ENCODE measurements around the gene MDM2. TPM values are rescaled to one million over a fixed set of nuclear protein-coding genes. Genes with fewer than 3 reads are reported as not detected.
"Not testable (repeated sequence)": the region's sequence is repeated elsewhere in the genome, so short reads cannot be mapped to it uniquely, and the experiment has no call there.

Gene MDM2
- total RNA-seq, 1 donor from 2014 or later: 36.0 TPM

DNA sequence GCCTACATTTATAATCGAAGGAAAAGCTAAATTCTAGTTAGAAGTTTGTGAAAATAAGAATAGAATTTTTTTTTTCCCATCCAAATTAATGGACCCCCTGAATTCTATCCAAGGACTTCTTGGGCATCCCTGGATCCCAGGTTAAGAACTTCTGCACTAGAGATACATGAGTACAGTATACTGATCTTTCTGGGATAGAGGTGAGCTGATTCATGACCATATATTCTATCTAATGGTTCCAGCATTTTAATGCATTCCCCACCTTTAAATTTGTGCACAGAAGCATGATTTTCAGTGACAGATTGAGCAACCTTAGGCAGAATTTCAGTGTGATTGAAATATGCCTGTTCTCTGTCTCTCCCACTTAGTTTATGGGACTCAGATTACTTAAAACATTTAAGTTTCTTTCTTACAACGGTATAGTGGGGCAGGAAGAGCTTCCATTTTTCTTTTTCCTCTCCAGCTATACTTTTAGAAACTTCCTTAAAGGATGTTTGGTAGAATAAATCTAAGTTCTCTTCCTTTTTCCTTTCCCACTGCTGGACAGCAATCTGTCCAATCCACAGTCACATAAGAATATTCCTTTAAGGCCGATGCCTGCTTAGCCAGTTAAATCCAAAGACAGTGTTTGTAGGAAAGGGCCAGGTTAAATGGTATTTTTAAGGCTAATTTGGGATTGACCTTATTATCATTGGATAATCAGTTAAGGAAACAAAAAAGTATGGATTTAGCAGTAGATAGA, 6.7 kb downstream of the MDM2 start:
- H3K27me3 ChIP-seq (ENCODE audit: low read depth): no peaks in the 10 kb centered on the region
- no peaks in the 10 kb centered on the region for H3K9me3 ChIP-seq (replicated peaks)
- no peak overlapping the region for H3K27ac ChIP-seq (replicated peaks)
- peaks cover 65% of the 10 kb centered on the region for H3K4me1 ChIP-seq
- no peak for DNase-seq
- H3K4me3 ChIP-seq: no peak overlapping the region
- TF ChIP-seq, protein P1, sequence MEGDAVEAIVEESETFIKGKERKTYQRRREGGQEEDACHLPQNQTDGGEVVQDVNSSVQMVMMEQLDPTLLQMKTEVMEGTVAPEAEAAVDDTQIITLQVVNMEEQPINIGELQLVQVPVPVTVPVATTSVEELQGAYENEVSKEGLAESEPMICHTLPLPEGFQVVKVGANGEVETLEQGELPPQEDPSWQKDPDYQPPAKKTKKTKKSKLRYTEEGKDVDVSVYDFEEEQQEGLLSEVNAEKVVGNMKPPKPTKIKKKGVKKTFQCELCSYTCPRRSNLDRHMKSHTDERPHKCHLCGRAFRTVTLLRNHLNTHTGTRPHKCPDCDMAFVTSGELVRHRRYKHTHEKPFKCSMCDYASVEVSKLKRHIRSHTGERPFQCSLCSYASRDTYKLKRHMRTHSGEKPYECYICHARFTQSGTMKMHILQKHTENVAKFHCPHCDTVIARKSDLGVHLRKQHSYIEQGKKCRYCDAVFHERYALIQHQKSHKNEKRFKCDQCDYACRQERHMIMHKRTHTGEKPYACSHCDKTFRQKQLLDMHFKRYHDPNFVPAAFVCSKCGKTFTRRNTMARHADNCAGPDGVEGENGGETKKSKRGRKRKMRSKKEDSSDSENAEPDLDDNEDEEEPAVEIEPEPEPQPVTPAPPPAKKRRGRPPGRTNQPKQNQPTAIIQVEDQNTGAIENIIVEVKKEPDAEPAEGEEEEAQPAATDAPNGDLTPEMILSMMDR (IDR thresholded peaks at IDR 0.05; ENCODE audit: borderline replicate concordance): no peak
- H3K36me3 ChIP-seq: peaks cover 91% of the 10 kb centered on the region
- intact Hi-C loops (cut with micrococcal nuclease): no loop called here

DNA sequence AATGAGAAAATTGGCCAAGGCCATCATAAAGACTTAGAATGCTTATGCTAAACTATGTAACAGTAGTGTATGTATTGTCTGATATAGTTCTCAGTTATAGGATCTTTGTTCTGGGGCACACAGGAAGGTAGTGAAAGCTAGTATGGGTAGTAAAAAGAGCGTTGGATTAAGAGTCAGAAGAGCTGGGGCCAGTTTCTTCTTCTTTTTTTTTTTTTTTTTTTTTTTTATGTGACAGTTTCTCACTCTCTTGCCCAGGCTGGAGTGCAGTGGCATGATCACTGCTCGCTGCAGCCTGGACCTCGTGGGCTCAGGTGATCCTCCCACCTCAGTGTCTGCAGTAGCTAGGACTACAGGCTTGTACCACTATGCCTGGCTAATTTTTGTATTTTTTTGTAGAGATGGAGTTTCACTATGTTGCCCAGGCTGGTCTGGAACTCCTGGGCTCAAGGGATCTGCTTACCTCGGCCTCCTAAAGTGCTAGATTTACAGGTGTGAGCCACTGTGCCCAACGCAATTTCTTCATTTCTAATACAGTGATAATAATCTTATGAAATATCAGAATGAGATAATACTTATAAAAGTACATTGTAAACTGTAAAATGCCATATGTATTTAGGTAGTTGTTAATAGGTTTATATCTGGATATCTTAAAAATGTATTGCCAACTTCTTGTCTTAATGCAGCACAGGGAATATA, 7.4 kb downstream of the MDM2 start:
- DNase-seq: no peak
- TF ChIP-seq, protein P1 (IDR thresholded peaks at IDR 0.05; ENCODE audit: borderline replicate concordance): no peak
- H3K4me3 ChIP-seq: no peak overlapping the region
- H3K27ac ChIP-seq (replicated peaks): no peak overlapping the region
- peaks cover 58% of the 10 kb centered on the region for H3K4me1 ChIP-seq
- peaks cover 91% of the 10 kb centered on the region for H3K36me3 ChIP-seq
- no peaks in the 10 kb centered on the region for H3K27me3 ChIP-seq (ENCODE audit: low read depth)
- H3K9me3 ChIP-seq (replicated peaks): no peaks in the 10 kb centered on the region
- intact Hi-C loops (cut with micrococcal nuclease): no loop called here

DNA sequence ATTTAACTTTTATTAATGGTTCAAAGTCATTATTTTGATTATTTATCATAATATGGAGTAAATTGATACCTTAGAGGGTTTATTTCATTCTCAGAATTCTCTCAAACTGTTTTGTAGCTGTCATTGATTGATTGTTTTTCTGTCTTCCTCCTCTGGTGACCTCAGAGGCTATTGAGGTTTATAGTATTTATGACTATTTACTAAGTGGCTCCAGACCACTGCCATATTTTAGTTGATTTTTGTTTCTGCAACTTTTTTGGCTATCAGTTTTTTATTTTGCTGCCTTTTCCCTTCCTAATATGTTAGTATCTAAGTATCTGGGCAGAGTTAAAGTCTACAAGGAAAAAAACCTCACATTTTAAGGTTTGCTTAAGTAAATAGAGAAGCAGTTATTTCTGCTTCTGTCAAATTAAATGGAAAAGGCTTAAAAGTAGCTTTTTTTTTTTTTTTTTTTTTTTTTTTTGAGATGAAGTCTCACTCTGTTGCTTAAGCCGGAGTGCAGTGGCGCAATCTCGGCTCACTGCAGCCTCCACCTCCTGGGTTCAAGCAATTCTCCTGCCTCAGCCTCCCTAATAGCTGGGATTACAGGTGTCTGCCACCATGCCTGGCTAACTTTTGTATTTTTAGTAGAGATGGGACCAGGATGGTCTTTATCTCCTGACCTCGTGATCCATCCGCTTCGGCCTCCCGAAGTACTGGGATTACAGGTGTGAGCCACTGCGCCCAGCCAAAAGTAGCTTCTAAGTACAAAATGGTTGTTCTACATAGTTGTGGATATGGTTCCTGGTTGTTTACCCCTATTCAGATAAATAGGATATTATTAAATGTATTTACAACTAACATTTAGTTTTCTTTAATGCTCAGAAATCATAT, 8.2 kb downstream of the MDM2 start:
- peaks cover 91% of the 10 kb centered on the region for H3K36me3 ChIP-seq
- H3K27ac ChIP-seq (replicated peaks): no peak overlapping the region
- TF ChIP-seq, protein P1 (IDR thresholded peaks at IDR 0.05; ENCODE audit: borderline replicate concordance): no peak
- no peak for DNase-seq
- intact Hi-C loops (cut with micrococcal nuclease): no loop called here
- H3K27me3 ChIP-seq (ENCODE audit: low read depth): no peaks in the 10 kb centered on the region
- no peaks in the 10 kb centered on the region for H3K9me3 ChIP-seq (replicated peaks)
- peaks cover 51% of the 10 kb centered on the region for H3K4me1 ChIP-seq
- H3K4me3 ChIP-seq: no peak overlapping the region

DNA sequence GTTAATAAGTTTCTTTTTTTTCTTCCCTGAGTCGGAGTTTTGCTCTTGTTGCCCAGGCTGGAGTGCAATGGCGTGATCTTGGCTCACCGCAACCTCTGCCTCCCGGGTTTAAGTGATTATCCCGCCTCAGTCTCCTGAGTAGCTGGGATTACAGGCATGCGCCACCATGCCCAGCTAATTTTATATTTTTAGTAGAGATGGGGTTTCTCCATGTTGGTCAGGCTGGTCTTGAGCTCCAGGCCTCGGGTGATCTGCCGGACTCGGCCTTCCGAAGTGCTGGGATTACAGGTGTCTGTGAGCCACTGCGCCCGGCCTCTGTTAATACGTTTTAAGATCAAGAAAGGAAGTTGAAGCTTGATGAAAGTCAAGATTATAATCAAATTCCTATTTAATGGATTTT, 11.5 kb downstream of the MDM2 start:
- H3K36me3 ChIP-seq: peaks cover 96% of the 10 kb centered on the region
- DNase-seq; intact Hi-C loops (cut with micrococcal nuclease): not testable (repeated sequence)

DNA sequence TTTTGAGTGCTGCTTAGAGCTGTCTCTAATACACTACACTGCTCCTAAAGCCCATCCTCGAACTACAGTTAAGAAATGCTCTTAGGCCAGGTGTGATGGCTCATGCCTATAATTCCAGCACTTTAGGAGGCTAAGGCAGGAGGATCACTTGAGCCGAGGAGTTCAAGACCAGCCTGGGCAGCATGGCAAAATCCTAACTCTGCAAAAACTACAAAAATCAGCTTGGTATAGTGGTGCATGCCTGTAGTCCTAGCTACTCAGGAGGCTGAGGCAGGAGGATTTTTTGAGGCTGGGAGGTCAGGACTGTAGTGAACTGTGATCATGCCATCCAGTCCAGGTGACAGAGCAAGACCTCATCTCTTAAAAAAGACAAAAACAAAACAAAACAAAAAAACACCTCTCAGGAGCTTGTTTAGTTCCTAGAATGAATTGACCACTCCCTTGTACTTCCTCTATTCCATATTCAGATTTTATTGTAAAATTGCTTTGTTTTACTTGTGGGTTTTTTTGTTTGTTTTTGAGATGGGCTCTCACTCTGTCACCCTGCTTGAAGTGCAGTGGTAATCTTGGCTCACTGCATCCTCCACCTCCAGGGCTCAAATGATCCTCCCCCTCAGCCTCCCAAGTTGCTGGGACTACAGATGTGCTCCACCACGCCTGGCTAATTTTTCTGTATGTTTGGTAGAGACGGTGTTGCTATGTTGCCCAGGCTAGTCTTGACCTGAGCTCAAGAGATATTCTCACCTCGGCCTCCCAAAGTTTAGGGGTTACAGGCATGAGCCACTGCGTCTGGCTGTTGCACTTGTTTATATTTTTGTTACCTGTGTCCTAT, 13.6 kb downstream of the MDM2 start:
- TF ChIP-seq, protein P1 (IDR thresholded peaks at IDR 0.05; ENCODE audit: borderline replicate concordance): no peak
- Histone ChIP-seq H3K4me1 (peaks cover 26% of the 10 kb centered on the region), H3K9me3 (replicated peaks) (no peaks in the 10 kb centered on the region), H3K27me3 (ENCODE audit: low read depth) (no peaks in the 10 kb centered on the region), H3K4me3 (no peak overlapping the region), H3K27ac (replicated peaks) (no peak overlapping the region), H3K36me3 (peaks cover 96% of the 10 kb centered on the region)
- no peak for DNase-seq
- intact Hi-C loops (cut with micrococcal nuclease): no loop called here

More for the DNA sequence above, 11.5 kb downstream of the MDM2 start:
- not testable (repeated sequence) for H3K27me3 ChIP-seq (ENCODE audit: low read depth); H3K9me3 ChIP-seq (replicated peaks); H3K4me3 ChIP-seq; H3K27ac ChIP-seq (replicated peaks)
- H3K4me1 ChIP-seq: peaks cover 44% of the 10 kb centered on the region
